AML-193 (cell line): ENCODE results near the gene KRT79.

ENCODE experiments used
- DNase-seq, 2 experiments: peaks; one replicate each; lab custom pipeline; 2025; lab: John Stamatoyannopoulos, UW

Gene KRT79

GRCh38 chr12:52834727-52835001 is 553 bp upstream of the KRT79 start:
- DNase-seq, result no peak

GRCh38 chr12:52832985-52833905 is 866 bp downstream of the KRT79 start:
- no peak for DNase-seq

GRCh38 chr12:52832451-52832850 is 1.7 kb downstream of the KRT79 start:
- DNase-seq, result no peak

- DNase-seq, result no peak
Observed at GRCh38 chr12:52831251-52831650, 2.9 kb downstream of the KRT79 start.

GRCh38 chr12:52829986-52830770 is 3.9 kb downstream of the KRT79 start:
- DNase-seq, result no peak

GRCh38 chr12:52828591-52829021 is 5.5 kb downstream of the KRT79 start:
- no peak for DNase-seq

- DNase-seq, result no peak
Observed at GRCh38 chr12:52828156-52828555, 6.0 kb downstream of the KRT79 start.

- no peak for DNase-seq
Observed at GRCh38 chr12:52827499-52828090, 6.5 kb downstream of the KRT79 start.

- DNase-seq, result no peak
Observed at GRCh38 chr12:52826611-52827498, 7.3 kb downstream of the KRT79 start.

GRCh38 chr12:52825961-52826360 is 8.2 kb downstream of the KRT79 start:
- DNase-seq, result no peak

GRCh38 chr12:52824741-52825410 is 9.2 kb downstream of the KRT79 start:
- no peak for DNase-seq

- DNase-seq, result no peak
Observed at GRCh38 chr12:52823761-52824450, 10.2 kb downstream of the KRT79 start.

GRCh38 chr12:52822771-52823510 is 11.2 kb downstream of the KRT79 start:
- DNase-seq, result no peak

GRCh38 chr12:52821826-52822660 is 12.1 kb downstream of the KRT79 start:
- DNase-seq, result no peak

- DNase-seq, result no peak
Observed at GRCh38 chr12:52821071-52821730, 12.9 kb downstream of the KRT79 start.

GRCh38 chr12:52820521-52820920 is 13.6 kb downstream of the KRT79 start:
- DNase-seq, result no peak

GRCh38 chr12:52819731-52820510 is 14.2 kb downstream of the KRT79 start:
- no peak for DNase-seq
